SK-N-SH treated with all-trans-retinoic acid at 6 μM for 48 hours (cell line): Measurements from ENCODE around the gene C6orf89.

ENCODE experiments used
- CSDC2 ChIP-seq: fragments of 250-450 bp; sonication (Bioruptor Pico); IDR thresholded peaks from 2 replicates; pipeline ENCODE4 v1.5.0; 2020; ENCODE audit warnings: mild to moderate bottlenecking, moderate library complexity
- GLIS3 ChIP-seq: fragments of 250-450 bp; sonication (Bioruptor Pico); IDR thresholded peaks from 2 replicates; pipeline ENCODE4 v1.5.0; 2020; ENCODE audit warnings: mild to moderate bottlenecking, moderate library complexity
- ISL1 ChIP-seq: fragments of 250-450 bp; sonication (Bioruptor Pico); IDR thresholded peaks from 2 replicates; pipeline ENCODE4 v2.1.2; 2022; ENCODE audit warnings: mild to moderate bottlenecking, moderate library complexity
- PPARA ChIP-seq: fragments of 250-450 bp; sonication (Bioruptor Pico); IDR thresholded peaks from 2 replicates; pipeline ENCODE4 v1.5.0; 2020; ENCODE audit warnings: mild to moderate bottlenecking, borderline replicate concordance
- RARB ChIP-seq: fragments of 250-450 bp; sonication (Bioruptor Pico); IDR thresholded peaks from 2 replicates; pipeline ENCODE4 v1.8.0; 2021; ENCODE audit warnings: mild to moderate bottlenecking, moderate library complexity
- SNAI2 ChIP-seq: fragments of 250-450 bp; sonication (Bioruptor Pico); IDR thresholded peaks from 2 replicates; pipeline ENCODE4 v1.5.0; 2020; ENCODE audit warnings: mild to moderate bottlenecking, moderate library complexity
- TCF4 ChIP-seq: fragments of 250-450 bp; sonication (Bioruptor Pico); IDR thresholded peaks from 2 replicates; pipeline ENCODE4 v1.8.0; 2021; ENCODE audit warnings: mild to moderate bottlenecking, moderate library complexity, borderline replicate concordance
- ZFP30 ChIP-seq: fragments of 450-650 bp; formaldehyde crosslinking; IDR thresholded peaks from 2 replicates; pipeline ENCODE4 v1.5.0; 2022; ENCODE audit warnings: mild to moderate bottlenecking, moderate library complexity
- ZNF70 ChIP-seq: fragments of 450-650 bp; formaldehyde crosslinking; IDR thresholded peaks from 2 replicates; pipeline ENCODE4 v1.5.0; 2020; ENCODE audit warnings: mild to moderate bottlenecking, moderate library complexity
- TF ChIP-seq, protein P1 (sequence below): fragments of 250-450 bp; sonication (Bioruptor Pico); IDR thresholded peaks from 2 replicates; pipeline ENCODE4 v1.5.1; 2021; ENCODE audit warnings: mild to moderate bottlenecking, moderate library complexity

DNA sequence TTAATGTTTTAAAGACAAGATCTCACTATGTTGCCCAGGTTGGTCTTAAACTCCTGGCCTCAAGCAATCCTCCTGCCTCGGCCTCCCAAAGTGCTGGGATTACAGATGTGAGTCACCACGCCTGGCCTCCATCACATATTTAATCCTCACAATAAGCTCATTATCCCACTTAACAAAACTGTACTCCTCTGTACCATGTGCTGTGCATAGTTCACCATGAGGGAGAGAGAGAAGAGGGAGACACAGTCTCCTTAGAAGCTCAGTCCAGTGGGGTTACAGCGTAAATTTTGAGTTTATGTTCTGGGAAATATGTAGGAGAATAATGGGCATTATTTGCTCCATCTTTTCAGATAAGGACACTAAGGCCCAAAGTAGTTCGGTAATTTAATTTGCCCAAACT is 38.6 kb upstream of the C6orf89 start:
- TF ChIP-seq TCF4 (CRISPR knock-in tag) (no peak), ISL1 (CRISPR knock-in tag) (no peak), CSDC2 (CRISPR knock-in tag) (no peak), SNAI2 (CRISPR knock-in tag) (no peak), ZFP30 (CRISPR knock-in tag) (no peak), GLIS3 (no peak), PPARA (CRISPR knock-in tag) (no peak), ZNF70 (CRISPR knock-in tag) (no peak), RARB (CRISPR knock-in tag) (no peak)
- TF ChIP-seq, protein P1, sequence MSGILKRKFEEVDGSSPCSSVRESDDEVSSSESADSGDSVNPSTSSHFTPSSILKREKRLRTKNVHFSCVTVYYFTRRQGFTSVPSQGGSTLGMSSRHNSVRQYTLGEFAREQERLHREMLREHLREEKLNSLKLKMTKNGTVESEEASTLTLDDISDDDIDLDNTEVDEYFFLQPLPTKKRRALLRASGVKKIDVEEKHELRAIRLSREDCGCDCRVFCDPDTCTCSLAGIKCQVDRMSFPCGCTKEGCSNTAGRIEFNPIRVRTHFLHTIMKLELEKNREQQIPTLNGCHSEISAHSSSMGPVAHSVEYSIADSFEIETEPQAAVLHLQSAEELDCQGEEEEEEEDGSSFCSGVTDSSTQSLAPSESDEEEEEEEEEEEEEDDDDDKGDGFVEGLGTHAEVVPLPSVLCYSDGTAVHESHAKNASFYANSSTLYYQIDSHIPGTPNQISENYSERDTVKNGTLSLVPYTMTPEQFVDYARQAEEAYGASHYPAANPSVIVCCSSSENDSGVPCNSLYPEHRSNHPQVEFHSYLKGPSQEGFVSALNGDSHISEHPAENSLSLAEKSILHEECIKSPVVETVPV (CRISPR knock-in tag) = no peak
